Effector CD8-positive, alpha-beta T cell (primary cell): Measurements from ENCODE around the gene C19orf12.
"Not testable (repeated sequence)": the region's sequence is repeated elsewhere in the genome, so short reads cannot be mapped to it uniquely, and the experiment has no call there.

Experiments
- DNase-seq: peaks from one replicate; lab custom pipeline; 2025; lab: John Stamatoyannopoulos, UW

The C19orf12 gene

GRCh38 chr19:29731331-29731850, 16.3 kb upstream of the C19orf12 start:
- DNase-seq, result no peak

DNA sequence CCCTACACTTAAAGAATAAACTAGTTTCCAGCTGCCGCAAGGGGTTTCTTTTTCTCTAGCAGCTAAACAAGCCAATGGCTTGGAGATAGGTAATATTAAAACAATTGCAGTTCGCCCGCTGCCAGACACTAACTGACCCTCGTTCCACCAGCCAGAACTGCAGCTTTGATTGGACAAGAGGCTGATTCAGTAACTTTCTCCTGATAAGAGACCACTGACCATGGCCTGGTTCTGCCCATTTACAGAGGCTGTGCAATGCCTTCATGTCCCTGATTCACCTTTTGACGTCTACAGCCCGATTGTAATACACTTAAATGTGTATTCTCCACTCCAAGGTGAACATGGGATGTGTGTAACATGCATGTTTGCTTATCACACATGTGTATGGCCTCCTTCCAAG, 12.8 kb upstream of the C19orf12 start:
- no peak for DNase-seq

DNA sequence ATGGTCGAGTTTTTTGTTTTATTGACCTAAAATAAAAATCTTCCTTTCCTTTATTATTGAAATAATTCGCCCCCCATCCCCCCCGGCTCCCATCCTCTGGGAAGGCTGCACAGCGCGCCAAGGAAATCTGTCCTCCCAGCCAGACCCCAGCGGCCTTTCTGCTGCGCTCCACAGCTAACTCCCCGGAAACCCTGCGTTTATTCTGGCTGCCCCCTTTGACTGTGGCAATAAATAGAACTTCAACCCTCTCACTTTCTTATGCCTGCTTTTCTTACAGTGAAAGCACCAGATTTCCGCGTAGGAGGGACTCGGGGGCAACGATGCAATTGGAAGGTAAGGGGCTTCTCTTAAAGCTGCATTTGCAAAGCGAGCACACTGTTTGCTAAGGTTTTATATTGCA, 9.7 kb upstream of the C19orf12 start:
- DNase-seq, result no peak

GRCh38 chr19:29724102-29724641, 9.1 kb upstream of the C19orf12 start:
- peak; percentile 12 for DNase-seq

GRCh38 chr19:29717051-29717450, 2.0 kb upstream of the C19orf12 start:
- DNase-seq, result no peak

- no peak for DNase-seq
Observed at GRCh38 chr19:29715701-29716581, 880 bp upstream of the C19orf12 start.

DNA sequence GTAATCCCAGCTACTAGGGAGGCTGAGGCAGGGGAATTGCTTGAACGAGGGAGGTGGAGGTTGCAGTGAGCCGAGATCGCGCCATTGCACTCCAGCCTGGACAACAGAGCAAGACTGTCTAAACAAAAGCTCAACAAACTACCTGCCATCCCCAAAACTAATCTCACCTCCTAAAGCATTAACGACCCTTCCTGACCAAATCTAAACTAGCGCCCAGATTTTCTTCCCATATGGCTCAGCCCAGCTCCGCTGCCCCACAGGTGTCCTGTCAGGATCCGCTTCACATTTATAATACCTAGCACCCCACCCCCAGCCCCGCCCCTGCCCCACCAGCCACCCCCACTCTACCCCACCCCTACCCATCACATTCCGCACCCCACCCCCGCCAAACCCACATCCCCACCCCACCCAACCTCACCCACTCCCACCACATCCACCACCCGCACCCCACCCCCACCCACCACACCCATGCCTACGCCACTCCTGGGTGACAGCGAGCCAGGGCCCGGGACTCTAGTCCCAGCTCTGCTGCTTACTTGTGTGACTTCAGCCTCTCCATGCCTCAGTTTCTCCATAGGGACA, 599 bp downstream of the C19orf12 start:
- DNase-seq, result peak; percentile 51

GRCh38 chr19:29712744-29713516, 2.1 kb downstream of the C19orf12 start:
- no peak for DNase-seq

DNA sequence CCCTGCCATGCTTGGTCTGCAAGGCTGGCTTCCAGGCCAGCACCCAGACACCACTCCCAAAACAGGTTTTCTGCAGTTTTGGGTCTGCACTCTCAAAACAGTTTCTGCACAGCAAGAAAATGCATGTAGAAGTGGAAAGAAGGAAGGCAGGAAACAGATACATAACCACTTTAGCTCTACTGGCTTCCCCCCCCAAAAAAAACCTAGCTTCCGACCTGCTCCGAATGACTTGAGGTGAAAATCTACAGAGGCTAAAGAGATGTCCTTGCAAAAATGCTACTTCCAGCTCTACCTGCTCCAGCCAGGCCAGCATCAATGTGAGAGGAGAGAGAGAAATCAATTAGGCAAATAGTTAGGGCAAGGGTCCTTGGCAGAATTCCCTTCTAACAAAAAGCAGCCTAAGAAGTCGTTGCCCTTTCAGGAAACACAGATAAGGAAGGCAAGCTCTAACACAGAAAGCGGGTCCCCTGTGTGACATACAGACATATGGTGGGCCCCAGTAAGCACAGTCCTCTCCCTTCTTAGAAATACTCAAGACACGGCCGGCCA, 3.4 kb downstream of the C19orf12 start:
- DNase-seq, result no peak

DNA sequence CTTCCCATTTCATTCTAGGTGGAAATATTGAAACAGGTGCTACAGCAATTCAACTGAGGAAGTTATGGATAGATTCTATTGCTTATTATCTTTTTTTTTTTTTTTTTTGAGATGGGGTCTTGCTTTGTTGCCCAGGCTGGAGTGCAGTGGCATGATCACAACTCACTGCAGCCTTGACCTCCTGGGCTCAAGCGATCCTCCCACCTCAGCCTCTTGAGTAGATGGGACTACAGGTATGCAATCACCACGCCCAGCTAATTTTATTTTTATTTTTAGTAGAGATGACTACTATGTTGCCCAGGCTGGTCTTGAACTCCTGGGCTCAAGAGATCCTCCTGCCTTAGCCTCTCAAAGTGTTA, 5.6 kb downstream of the C19orf12 start:
- DNase-seq, result not testable (repeated sequence)

- no peak for DNase-seq
Observed at GRCh38 chr19:29708554-29709439, 6.3 kb downstream of the C19orf12 start.

DNA sequence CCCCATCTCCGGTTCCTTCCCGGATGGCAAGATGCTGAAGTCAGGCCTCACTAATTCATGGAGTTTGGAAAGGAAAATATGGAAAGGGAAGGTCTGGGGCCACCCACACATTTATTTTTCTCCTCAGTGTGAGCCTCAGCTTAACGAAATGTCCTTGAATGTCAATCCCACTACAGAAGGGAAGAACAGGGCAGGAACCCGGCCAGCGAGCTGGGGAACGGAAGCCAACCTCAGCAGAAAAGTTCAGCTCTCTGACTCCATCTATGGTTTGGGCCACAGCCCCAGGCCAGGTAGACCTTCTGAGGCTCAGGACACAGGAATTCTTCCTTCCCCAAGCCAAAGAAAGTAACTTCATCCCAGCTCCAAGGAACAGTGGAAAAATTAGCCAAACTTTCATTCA, 8.4 kb downstream of the C19orf12 start:
- no peak for DNase-seq

DNA sequence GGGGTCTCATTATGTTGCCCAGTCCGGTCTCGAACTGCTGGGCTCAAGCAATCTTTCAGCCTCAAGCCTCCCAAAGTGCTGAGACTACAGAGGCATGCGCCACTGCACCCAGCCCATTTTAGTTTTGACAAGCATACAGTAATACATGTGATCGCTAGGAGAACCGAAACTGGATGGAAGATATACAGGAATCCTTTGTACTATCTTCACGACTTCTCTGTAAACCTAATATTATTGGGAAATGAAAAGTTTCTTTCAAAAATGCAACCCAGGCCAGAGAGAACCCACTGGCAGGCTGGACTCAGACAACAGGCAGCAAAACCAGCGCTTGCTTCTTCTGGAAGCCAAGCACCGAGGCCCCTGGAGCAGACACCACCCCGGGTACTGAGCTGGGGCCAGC, 9.4 kb downstream of the C19orf12 start:
- no peak for DNase-seq

- no peak for DNase-seq
Observed at GRCh38 chr19:29704562-29705558, 10.2 kb downstream of the C19orf12 start.

DNA sequence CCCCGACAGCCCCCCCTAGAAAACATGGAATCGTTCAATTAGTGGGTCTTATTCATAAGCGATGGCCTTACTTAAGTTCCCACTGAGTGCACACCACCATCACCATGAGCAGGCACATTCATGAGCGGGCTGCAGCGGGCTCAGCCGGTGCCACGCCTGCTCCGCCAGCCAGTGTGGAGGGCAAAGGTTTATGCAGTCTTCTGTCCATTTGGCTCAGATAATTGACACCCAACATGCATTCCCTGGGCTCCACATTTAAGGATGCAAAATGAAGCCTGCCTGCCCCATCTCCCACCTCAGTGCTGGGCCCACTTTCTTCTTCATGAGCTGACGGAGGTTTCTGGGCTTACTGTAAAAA, 12.1 kb downstream of the C19orf12 start:
- DNase-seq, result no peak

GRCh38 chr19:29702161-29702962, 12.7 kb downstream of the C19orf12 start:
- no peak for DNase-seq

- no peak for DNase-seq
Observed at GRCh38 chr19:29700498-29700897, 14.6 kb downstream of the C19orf12 start.

DNA sequence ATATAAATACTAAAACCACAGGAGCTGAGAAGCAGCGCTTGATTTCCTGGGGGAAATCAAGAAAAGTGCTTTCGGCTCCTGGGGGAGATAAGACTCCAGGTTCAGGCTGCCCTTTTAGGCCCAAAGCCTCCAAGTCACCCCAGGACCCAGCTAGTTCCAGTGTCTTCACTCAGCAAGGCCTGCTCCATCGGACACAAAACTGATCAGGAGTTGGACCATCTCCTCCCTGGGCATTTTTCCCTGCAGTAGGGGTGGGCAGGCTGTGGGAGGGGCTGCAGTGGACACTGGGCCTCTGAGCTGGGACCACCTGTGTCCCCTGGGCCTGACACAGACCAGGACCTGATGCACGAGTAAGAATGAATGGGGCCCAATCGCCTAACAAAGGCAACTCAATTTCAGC, 15.2 kb downstream of the C19orf12 start:
- no peak for DNase-seq
